NCI-H1092 treated with DMSO at 0.1 percent for 48 hours (cell line): ENCODE measurements around the gene PHEX.

Experiments used
- DNase-seq: peaks from one replicate; lab custom pipeline; 2025; lab: John Stamatoyannopoulos, UW

PHEX gene

DNA sequence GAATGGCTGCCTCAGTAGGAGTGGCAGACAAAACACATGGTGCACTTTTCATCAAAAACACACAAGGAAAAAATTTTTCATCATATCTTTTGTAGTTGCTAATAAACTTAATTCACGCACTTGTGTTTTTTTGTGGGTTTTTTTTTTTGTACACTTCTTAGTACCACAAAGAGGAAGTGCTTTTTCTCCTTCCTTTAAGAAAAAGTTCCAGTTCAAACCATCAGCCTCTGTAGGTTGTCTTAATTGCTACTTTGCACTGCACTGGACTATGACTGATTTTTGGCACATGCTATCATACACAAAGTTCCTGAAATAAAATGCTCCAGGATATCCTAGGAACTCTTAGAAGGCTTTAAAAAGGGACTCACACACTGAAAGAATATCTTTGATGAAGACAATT is at the start of gene PHEX:
PHEX (plus strand) TSS at position 242 of the 400 bp plus-strand sequence. CDS start 681 bp downstream, outside the sequence.
- DNase-seq, result no peak

DNA sequence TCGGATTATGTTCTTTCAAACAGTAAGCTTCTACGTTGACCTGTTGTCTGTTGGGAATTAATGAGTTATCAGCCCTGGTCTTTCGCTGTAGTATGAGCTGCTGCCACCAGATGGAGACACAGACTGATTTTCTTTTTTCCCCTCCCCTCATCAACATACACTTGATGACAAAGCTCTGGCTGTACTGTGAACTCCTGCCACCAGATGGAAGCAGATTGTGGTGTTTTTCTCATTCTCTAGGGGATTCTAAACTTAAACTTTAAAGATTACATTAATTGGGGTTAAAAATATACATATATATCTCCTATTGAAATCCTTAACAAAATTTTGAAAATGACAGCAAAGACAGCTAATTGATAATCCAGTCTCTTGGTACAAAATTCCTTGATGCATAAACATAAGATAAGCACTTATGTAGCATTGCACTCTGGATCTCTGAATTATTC is 46.8 kb upstream of the PHEX start:
- peak; percentile 76 for DNase-seq

DNA sequence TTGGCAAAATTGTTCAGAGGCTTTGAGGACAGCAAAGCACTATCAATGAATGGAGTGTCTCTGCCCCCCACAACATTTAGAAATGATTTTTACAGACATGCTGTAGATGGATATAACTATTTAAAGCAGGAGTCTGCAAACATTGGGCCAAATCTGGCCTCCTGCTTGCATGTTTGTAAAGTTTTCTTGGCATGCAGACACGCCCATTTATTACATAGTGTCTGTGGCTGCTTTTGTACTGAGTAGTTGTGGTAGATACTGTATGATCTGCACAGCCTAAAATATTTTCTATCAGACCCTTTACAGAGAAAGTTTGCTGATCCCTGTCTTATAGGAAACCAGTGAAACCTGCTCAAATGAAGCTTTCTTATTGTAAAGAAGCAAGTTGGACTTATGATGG is 45.5 kb upstream of the PHEX start:
- DNase-seq, result no peak

DNA sequence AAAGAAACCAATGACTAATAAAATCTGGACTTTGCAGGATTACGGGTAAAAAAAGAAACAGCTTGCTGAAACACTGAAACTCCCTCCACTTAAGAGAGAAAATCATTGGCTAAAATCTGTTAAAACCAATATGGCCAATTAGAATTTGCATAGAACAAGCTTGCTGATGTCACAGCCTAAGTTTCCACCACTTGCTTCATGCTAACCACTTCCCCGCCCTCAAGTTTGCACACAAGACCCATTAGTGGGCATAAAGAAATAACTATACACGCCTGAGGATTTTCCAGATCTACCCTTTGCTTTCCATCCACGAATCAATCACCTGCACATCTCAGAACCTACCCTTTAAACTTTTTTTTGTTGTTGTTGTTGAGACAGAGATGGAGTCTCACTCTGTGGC is 42.7 kb upstream of the PHEX start:
- no peak for DNase-seq

DNA sequence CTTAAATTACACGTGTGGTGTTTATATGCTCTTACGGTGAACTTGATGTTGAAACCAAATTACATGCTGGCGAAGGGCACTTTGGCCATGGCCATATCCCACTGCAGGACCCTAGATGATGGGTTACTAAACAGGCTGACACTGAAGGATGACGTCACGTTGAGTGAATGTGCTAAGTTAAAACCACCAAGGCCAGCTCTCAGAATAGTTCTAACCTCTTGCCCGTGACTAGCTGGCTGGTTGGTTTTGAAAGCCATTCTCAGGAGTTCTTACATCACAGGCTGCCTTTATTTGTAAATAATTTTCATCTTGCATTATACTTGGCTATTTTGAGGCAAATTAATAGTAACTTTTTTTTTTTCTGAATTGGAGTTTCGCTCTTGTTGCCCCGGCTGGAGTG is 41.3 kb upstream of the PHEX start:
- DNase-seq, result no peak

DNA sequence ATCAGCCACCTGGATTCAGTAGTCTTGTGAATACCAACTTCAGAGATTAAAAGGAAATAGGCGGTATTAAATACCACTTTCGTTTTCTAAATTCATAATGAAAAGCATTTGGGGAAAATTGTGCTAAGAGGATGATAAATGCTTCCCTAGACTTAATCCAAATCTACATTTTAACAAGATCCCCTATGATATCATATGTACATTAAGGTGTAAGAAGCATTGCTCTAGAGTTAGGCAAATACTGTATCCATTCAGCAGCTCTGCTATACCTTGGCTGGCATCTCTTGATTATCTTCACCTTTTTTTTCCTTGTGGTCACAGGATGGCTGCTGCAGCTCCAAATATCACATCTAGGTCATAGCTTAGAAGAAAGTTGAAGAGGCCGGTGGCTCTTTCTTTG is 40.6 kb upstream of the PHEX start:
- no peak for DNase-seq

DNA sequence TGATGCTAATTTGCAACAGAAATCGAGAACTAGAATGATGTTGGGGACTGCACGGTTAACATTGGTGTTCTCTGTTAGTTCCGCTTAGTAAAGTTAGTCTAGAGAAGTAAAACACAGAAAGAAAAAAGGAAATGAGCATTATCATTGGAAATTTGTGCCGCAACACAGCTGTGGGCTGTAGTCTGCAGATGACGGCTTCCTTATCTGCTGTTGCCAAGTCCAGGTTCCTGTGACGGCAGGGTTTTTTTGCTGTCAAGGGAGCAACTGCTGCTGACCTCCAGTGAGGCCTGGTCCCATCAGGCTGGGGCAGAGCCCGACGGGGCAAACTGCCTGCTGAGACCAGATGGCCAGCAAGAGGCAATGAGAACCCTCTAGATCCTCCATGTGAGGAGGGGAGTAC is 38.9 kb upstream of the PHEX start:
- no peak for DNase-seq

DNA sequence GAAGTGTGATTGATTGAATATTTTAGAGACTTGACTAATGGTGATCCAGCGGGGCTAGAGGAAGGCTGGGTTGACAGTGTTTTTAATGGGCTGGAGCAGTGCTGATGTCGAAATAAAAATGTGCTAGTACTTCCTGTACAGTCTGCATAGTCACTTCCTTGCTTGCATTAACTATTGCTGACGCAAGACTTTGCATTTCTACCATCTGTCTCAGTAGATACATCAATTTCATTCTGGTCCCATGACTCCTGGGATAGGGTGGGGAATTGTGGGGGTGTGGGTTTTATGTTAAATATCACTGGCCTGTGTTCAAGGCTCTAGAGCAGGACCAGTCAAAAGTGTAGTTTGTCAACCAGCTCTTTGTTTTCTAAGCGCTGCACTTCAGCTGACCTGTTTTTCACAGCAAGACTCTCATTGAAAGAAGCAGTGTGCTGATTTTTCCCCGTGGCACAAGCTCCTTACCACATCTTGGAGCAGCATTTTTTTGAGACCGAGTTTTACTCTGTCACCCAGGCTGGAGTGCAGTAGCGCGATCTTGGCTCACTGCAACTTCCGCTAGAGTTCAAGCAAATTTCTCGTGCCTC is 35.2 kb upstream of the PHEX start:
- DNase-seq, result no peak

DNA sequence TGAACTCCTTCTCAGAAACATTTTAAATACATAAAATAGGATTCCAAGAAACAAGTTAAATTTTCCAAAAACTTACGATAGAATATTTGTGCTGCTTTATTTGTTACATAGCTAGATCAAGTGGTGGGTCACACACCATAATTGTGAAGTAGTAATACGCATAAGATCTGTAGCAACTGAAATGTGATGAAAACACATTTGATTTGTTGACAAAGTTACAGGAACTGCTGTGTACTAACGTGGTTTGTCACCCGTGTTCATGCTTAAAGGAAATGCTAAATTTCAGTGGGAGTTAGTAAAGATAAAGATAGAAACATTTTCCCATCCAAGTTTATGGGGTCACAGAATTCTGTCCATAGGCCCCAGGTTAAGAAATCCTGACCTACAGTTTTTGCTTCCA is 34.1 kb upstream of the PHEX start:
- no peak for DNase-seq

DNA sequence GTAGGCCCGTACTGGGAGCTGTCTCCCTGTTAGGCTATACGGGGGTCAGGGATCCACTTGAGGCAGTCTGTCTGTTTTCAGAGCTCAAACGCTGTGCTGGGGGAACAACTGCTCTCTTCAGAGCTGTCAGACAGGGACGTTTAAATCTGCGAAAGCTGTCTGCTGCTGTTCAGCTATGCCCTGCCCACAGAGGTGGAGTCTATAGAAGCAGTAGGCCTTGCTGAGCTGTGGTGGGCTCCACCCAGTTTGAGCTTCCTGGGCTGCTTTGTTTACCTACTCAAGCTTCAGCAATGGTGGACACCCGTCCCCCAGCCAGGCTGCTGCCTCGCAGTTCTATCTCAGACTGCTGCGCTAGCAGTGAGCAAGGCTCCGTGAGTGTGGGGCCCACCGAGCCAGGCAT is 27.3 kb upstream of the PHEX start:
- no peak for DNase-seq

DNA sequence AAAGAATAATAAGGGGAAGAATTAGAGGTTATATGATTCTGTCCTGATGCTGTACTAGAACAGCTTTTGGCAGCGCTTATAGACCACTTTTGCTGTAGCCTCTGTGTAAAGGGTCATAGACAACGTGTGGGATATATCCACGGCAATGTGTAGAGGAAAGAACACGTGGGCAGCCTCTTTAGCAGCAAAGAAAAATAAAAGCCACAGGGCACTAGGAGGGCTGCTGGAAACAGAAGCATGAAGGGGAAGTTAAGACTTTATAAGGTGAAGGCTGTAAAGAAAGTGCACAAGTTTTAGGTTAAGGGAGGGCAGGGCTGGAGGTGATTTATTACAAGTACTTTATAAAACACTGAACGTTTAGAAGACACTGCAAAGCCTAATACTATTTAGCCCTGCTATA is 20.1 kb upstream of the PHEX start:
- DNase-seq, result no peak

DNA sequence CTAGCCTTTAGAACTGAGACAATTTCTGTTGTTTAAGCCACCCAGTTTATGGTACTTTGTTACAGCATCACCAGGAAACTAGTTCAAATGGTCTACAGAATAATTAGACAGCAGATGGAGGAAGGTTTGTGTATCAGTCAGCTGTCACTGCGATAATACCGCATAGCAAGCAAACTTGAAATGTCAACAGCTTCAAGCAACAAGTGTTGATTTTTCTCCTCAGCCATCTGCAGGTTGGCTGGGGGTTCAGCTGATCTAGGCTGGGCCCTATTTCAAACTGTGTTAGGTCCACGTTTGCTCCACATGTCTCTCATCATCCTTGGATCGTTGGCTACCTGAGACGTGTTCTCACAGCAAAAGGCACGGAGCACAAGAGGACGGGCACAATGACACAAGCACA is 19.2 kb upstream of the PHEX start:
- no peak for DNase-seq

DNA sequence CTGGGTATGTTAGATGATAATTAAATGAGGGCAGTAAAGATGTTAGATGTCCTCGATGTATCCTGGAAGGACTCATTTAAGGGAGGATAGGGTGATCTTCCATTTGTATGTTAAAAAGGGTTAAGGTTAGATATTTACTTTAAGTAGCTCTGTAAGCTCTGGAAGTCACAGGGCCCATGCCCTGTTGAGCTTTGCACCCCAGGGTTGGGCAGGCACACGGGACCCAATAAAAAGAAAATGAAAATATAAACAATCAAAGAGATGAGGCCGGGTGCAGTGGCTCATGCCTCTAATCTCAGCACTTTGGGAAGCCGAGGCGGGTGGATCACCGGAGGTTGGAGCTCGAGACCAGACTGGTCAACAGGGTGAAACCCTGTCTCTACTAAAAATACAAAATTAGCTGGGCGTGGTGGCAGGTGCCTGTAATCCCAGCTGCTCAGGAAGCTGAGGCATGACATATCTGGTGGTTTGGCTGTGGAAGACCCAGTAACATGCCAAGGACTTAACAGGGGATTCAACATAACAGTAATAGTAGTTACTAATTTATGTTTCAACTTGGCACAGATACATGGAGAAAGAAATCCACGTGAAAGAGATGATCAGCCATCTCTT is 16.9 kb upstream of the PHEX start:
- no peak for DNase-seq

DNA sequence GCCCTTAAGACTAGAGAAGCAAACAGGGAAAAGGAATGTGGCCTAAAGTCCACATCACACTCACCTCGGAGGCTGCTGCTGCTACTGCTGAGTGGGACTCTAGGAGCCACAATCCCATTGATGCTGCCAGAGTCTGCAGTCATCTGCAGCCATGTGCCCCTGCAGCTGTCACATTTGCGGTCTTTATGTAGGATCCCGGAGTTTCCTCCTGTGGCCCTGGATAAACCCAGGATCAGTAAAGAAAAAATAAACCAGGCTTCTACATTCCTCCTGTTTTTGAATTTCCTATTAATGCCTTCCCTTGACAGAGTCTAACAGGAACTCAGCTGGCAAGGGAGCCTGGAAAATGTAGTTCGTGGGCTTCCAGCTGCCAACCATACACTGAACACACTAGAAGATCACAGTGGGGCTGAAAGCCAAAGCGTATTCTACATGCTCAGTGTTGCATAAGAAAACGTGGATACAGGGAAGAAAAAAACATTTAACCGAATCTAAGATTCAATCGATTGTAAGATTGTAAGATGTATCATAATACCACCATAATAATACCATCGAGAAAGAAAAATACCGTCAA is 10.3 kb upstream of the PHEX start:
- DNase-seq, result no peak

DNA sequence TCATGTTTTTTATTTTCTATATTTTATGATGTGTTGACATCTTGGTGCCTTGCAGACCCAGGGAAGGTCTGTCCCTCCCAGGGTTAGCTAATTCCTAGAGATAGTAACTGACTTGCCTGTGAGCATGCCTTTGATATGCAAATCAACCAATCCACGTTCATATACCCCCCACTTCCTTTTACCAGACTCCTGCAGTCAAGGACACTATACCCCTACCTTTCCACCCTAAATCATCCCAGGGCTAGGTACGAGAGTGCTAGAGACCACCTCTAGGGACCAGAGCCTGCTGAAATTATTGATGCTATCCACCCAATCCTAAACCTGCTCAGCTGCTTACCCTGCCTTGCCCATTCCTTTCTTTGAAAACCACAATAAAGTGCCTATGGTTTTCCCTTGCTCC is 7.5 kb upstream of the PHEX start:
- DNase-seq, result no peak

DNA sequence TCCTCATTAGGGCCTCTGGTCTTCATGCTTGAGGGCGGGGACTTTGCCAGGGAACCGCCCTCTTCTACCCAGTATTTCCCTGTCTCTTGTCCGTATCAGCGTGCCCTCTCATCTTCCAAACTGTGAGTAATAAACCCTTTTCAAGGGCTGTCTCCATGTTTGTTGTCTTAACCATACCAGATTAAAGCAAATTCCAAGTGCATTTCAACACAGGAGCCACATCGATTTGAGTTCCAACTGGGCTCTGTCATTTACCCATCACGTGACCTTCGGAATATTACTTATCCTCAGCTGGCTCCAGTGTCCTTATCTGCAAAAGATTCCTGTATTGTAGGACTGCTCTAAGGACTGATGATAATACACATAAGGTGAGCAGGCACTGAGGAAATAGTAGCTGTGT is 6.4 kb upstream of the PHEX start:
- no peak for DNase-seq

DNA sequence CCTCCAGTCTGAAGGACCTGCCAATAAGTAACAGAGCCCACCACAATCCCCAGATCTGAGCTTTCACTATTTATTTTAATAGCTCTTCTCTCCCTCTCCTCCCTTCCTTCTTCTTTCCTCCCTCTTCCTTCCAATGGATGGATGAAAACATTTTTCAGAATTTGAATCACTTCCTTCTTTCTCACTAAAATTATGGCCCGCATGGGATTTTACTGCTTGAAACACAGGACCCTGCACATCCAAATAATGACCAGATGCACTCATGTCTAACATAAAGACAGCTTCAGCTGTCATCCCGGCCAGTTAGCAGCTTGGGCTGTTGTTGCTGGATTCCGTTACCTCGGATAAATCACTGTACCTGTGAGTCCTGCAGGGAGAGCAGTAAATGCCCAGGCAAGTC is 5.4 kb upstream of the PHEX start:
- no peak for DNase-seq

DNA sequence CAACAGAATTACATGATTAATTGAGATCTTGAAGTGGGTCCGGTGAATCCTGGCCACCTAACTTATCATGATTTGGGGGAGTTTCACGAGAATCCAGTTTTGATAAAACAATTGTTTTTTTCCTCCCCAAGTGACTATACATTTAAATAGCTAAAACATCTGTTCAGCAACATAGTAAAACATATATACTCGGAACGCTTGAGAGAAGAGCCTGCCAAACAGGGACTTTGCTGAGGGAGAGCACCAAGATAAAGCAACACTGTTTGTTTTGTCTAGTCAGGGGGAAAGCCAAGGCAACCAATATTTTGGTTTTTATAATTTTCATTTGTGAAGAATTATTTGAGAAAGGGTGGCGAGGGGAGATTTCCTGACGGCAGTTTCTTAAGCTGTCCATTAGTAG is 381 bp downstream of the PHEX start:
- DNase-seq, result no peak

DNA sequence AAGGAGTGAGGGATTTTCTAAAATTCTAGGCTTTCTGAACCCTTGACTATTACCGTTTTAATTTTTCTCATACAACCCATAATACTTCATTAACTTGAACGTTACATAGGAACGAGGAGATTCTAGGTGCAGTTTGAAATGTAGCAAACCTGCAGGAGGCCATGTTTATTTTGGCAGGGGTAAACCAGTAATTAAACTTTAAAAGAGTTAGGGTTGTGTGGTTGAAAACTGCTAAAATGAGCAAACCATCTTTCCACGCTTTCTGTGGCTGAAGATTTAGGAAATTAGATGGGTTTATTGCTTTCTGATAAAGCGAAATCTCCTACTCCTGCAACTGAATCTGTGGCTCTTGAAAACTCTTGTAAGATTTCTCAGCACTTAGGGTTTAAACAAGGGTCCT is 1.7 kb downstream of the PHEX start:
- DNase-seq, result no peak

DNA sequence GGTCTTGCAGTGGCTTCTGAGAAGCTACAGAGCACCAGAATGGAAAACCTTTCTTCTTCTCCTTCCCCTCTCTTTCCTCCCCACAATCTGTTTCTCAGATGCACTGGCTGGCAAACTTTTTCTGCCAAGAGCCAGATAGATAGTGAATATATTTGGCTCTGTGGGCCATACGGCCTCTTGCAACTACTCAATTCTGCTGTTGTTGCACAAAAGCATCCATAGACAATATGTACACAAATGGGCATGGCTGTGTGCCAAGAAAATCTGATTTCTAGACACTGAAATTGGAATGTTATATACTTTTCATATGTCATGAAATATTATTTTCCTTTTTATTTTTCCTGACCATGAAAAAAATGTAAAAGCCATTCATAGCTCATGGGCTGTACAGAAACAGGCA is 3.1 kb downstream of the PHEX start:
- DNase-seq, result no peak

DNA sequence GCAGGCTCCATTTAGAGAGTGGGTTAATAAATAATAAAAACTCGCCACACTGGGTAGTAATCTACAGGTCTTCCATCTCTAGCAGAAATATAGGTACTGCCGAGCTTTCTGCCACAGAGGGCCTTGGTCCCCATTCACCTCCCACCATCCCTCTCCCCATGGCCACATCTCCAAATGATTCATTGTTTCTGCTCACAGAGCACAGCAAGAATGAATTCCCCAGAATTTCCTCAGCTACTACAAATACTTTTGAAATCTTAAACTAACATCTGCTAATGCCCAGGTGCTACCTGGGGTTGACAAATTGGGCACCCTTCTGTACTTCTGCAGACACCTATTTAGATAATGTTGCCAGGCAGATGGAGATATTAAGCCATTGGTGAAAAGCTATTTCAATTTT is 5.1 kb downstream of the PHEX start:
- DNase-seq, result no peak

DNA sequence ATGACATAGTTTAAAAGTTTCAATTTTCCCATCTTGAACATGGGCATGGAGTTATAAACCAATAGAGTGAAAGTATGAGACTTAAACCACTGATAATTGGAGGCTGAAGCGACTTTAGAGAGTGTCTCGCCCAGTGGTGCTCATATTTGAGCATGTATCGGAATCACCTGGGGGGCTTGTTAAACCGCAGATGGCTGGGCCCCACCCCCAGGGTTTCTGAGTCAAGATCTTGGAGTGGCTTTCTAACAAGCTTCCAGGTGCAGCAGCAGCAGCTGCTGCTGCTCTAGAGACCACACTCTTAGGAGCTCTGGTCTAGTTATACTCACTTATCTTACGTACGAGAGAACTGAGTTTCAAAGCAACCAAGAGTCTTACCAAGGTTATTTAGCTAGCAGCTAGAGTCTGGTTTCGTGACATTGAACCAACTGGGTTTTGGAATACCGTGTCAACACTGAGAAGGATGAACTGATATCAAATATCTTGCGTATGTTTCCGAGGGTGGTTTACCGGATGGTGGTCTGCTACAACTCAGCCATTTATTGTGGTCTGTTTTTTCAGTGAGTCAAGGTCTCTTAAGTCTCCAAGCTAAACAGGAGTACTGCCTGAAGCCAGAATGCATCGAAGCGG is 5.9 kb downstream of the PHEX start:
- DNase-seq, result no peak

DNA sequence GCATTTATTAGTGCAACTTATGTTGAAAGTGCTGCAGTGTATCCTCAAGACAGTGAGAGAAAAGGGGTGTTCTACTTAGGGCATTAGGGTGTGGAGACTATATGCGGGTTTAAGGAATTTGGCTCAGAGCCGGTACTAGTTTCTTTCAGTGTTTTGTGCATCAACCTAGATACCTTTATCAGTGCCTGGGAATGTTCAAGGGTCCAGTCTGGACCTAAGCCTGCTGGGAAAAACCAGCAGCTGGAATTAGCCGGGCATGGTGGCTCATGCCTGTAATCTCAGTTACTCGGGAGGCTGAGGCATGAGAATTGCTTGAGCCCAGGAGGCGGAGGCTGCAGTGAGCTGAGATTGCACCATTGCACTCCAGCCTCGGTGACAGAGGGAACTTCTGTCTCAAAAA is 7.4 kb downstream of the PHEX start:
- DNase-seq, result no peak

DNA sequence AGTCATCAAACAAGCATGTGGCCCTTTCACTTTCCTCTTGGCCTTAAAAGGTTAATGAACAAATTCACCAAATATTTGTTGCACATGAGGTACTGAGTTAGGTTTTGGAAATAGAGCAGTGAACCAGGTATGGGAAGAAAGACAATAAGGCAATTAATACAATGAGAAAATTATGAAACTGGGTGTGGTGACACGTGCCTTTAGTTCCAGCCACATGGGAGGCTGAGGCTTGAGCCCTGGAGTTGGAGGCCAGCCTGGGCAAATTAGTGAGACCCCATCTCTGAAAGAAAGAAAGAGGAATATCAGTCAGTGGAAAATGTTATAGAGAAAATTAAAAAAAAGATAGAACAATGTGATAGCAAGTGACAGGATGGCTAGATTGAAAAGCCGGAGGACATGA is 8.1 kb downstream of the PHEX start:
- DNase-seq, result no peak
